Upper lobe of right lung (tissue), 1 donor: Measurements from ENCODE around the gene TADA1. TPM values are rescaled to one million over a fixed set of nuclear protein-coding genes. Genes with fewer than 3 reads are reported as not detected.

Experiments used
- ATAC-seq: fragments of 200-7000 bp; cut with Tn5 transposase; one replicate; pipeline ENCODE4 v1.9.1; 2020; ENCODE audit warnings: mild to moderate bottlenecking, moderate library complexity
- DNase-seq: peaks from one replicate; pipeline ENCODE4 v3.0.0-alpha.2; 2020
- H3K27ac ChIP-seq: fragments of 200-600 bp; one replicate; pipeline ENCODE4 v1.8.0; 2022
- H3K27me3 ChIP-seq: fragments of 200-600 bp; one replicate; pipeline ENCODE4 v1.8.0; 2022; ENCODE audit warnings: mild to moderate bottlenecking
- H3K36me3 ChIP-seq: fragments of 200-600 bp; one replicate; pipeline ENCODE4 v1.8.0; 2022
- H3K4me1 ChIP-seq: fragments of 200-600 bp; one replicate; pipeline ENCODE4 v1.8.0; 2022
- H3K4me3 ChIP-seq: fragments of 200-600 bp; one replicate; pipeline ENCODE4 v1.8.0; 2022; ENCODE audit warnings: mild to moderate bottlenecking
- H3K9me3 ChIP-seq: fragments of 200-600 bp; one replicate; pipeline ENCODE4 v1.8.0; 2022
- intact Hi-C: fragments of 100-400 bp; cut with DNase I; formaldehyde crosslinking; loops from one replicate; pipeline ENCODE4 v1.11.0; 2022
- total RNA-seq: library from RNA; stranded (reverse); fragmentation: NEBNext Ultra II Directional; extraction: Animal tissue kit (Norgen Biotek cat#: 25700); gene quantifications from one replicate; pipeline ENCODE4 v1.2.1, GENCODE V29; 2021
- TF ChIP-seq, protein P1 (sequence below): fragments of 200-600 bp; IDR thresholded peaks from one replicate; pipeline ENCODE4 v1.8.0; 2022; ENCODE audit warnings: antibody characterized with exemption
- donor health status: DM: no; HTN: yes; CAD: no; lungs with severe emphysema.

Gene TADA1
- total RNA-seq, 1 donor from 2014 or later = 9.5 TPM

DNA sequence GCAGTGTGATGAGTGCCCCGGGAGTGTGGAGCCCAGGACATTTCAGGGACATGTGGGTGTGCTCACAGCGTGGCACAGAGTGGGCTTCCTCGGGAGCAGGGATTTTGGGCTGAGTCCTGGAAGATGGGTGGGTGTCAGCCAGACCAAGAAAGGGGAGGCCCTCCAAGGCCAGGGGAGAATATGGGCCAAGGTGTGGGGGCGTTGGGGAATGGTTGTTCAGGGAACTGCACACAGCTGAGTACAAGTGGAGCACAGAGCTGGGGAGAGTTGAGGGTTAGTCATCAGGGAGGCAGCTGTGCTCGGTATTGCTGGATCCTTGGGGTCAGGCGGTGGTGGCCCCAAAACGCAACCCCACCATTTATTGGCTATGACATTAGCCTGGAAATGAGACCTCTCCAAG is 31.3 kb downstream of the TADA1 start:
- Histone ChIP-seq H3K9me3 (no peaks in the 10 kb centered on the region), H3K36me3 (peaks cover 88% of the 10 kb centered on the region), H3K4me1 (peaks cover 52% of the 10 kb centered on the region), H3K4me3 (no peak overlapping the region), H3K27ac (peak overlapping the region; percentile 27), H3K27me3 (no peaks in the 10 kb centered on the region)
- DNase-seq (no peak), ATAC-seq (no peak)
- intact Hi-C loops = no loop called here
- TF ChIP-seq, protein P1, sequence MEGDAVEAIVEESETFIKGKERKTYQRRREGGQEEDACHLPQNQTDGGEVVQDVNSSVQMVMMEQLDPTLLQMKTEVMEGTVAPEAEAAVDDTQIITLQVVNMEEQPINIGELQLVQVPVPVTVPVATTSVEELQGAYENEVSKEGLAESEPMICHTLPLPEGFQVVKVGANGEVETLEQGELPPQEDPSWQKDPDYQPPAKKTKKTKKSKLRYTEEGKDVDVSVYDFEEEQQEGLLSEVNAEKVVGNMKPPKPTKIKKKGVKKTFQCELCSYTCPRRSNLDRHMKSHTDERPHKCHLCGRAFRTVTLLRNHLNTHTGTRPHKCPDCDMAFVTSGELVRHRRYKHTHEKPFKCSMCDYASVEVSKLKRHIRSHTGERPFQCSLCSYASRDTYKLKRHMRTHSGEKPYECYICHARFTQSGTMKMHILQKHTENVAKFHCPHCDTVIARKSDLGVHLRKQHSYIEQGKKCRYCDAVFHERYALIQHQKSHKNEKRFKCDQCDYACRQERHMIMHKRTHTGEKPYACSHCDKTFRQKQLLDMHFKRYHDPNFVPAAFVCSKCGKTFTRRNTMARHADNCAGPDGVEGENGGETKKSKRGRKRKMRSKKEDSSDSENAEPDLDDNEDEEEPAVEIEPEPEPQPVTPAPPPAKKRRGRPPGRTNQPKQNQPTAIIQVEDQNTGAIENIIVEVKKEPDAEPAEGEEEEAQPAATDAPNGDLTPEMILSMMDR = no peak

DNA sequence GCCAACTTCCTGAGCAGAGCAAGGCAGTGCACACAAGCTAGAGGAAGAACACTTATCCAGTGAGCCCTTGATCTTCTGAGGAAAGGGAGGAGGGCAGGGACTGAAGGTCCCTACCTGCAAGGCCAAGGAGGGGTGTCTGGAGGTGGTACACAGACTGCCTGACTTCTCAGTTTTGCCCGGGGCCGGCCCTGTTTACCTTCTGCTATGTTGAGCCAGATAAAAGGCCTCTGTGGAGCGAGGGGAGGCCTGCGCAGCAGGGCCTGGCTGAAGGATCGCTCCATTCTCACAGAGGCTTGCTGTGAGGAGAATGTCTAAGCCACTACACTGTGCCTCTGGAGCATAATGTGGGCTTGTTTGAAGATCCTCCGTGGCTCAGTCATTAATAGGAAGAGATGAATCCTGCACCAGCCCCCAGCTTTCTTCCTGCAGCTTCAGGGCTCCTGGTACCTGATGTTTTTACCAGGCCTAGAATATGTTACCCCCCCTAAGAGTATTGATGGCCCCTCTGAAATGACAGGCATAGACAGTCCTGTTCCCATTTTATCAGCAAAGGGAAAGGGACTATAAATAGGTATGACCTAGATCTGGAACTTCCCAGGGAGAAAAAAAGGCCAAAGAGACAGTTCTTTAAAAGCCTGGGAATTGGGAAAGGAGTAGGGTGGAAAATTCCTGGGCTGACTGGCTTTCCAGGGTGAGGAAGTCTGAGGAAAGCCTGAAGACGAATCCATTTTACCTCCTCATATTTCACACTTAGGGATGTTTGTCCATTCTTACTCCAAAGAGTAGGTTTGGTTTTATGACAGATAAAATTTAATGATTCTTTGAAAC is 32.1 kb downstream of the TADA1 start:
- Histone ChIP-seq H3K27ac (peak overlapping the region; percentile 27), H3K9me3 (no peaks in the 10 kb centered on the region), H3K4me1 (peaks cover 52% of the 10 kb centered on the region), H3K4me3 (no peak overlapping the region), H3K27me3 (no peaks in the 10 kb centered on the region), H3K36me3 (peaks cover 79% of the 10 kb centered on the region)
- DNase-seq = no peak
- intact Hi-C loops = no loop called here
- peak; percentile 5 for ATAC-seq
- TF ChIP-seq, protein P1 = no peak

DNA sequence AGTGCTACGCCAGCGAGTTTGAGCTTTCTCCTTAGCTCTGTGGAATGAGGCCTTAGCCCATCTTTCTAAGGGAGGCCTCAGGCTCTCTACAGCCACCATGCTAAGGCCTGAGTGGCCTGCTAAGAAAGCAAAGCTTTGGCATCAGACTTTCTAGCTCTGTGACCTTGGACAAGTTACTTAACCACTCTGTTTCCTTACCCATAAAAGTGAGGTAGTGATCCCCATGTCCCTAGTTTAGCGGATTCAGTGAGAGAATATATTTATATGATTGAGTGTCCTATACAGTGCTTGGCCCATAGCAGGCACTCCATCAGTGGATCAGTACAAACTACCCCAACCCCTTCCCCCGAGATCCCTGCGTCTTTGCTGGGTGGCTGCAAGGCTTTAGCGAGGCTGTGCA is 32.7 kb downstream of the TADA1 start:
- peaks cover 57% of the 10 kb centered on the region for H3K4me1 ChIP-seq
- no peak for DNase-seq

DNA sequence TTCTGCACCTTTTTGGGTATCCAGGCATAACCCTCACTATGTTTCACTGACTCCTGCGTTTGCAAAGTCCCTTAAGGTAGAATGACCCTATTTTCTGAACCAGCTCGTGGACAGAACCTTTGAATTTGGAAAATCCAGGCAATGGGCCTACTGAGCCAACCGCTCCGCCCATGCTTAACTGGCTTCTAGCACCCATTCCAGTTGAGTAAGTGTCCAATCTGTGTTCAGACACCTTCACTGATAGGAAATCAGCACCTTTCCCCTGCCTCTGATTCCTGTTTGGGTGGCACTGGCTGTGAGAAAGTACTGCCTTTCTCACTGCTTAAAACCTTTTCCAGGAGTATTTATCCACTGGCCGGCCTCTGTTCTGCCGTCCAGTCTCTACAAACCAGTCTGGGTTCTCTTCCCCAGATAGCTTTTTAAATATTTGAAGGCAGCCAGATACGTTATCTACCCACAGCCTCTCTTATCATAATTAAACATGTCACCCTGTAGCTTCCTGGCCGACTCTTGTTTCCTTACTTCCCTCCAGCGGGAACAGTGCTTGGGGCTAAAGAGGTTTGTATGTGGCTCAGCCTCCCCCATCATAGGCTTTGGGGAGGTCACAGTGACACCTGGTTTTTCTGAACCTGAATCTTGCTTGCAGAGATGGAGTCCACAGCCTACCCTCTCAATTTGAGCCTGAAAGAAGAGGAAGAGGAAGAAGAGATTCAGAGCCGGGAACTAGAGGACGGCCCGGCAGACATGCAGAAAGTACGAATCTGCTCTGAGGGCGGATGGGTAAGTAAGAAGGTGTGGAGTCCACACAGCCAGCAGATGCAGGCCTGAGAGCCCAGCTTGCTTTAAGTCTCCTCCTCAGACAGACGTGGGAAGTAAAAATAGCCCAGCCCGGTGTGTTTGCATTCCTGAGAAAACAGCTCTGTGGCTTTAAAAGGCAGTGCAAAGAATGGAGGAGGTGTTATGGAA is 35.5 kb downstream of the TADA1 start:
- DNase-seq = no peak
- ATAC-seq = peak; percentile 1
- peak overlapping the region; percentile 75 for H3K27ac ChIP-seq
- peaks cover 46% of the 10 kb centered on the region for H3K36me3 ChIP-seq
- no peaks in the 10 kb centered on the region for H3K27me3 ChIP-seq
- H3K4me1 ChIP-seq = peaks cover 58% of the 10 kb centered on the region
- TF ChIP-seq, protein P1 = no peak
- intact Hi-C loops = no loop called here
- no peaks in the 10 kb centered on the region for H3K9me3 ChIP-seq
- peak overlapping the region; percentile 70 for H3K4me3 ChIP-seq

More for the DNA sequence above, 32.7 kb downstream of the TADA1 start:
- no peaks in the 10 kb centered on the region for H3K27me3 ChIP-seq
- intact Hi-C loops = no loop called here
- no peaks in the 10 kb centered on the region for H3K9me3 ChIP-seq
- TF ChIP-seq, protein P1 = no peak
- H3K27ac ChIP-seq = peak overlapping the region; percentile 36
- no peak for ATAC-seq
- no peak overlapping the region for H3K4me3 ChIP-seq
- peaks cover 73% of the 10 kb centered on the region for H3K36me3 ChIP-seq

DNA sequence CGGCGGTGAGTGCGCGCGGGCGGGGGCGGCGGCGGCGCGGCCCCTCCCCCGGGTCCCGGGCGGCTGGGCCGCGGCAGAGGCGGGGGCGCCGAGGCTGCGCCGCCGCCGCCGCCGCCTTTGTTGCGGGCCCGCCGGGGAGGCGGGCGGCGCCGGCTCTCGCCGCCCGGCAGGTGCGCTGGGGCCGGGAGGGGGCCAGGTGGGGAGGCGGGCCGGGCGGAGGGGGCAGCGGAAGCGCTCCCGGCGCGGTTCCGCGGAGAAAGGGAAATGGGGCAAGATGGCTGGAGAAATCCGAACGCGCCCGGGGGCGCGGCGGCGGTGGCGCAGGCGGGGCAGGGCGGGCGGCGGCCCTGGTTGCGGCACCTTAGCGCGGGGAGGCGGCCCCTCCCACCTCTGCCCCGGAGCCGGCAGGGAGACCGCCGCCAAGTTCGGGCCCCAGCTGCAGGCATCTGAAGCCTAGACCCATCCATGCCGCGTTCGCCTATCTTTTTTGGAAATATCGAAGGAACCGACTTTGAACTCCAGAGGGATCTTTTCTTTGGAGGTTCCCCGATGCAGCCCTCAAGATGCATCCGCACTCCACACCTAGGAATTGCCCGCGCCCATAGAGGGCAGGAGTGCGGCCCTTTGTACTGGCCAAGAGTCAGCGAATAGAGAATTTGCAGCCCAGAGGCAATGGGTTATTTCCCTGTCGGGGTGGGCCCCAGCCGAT is 36.3 kb downstream of the TADA1 start:
- Histone ChIP-seq H3K36me3 (peaks cover 38% of the 10 kb centered on the region), H3K27ac (peak overlapping the region; percentile 98), H3K4me3 (peak overlapping the region; percentile 70), H3K27me3 (no peaks in the 10 kb centered on the region), H3K4me1 (peaks cover 55% of the 10 kb centered on the region), H3K9me3 (no peaks in the 10 kb centered on the region)
- ATAC-seq = peak; percentile 32
- DNase-seq = peak; percentile 88
- intact Hi-C loops = no loop called here
- TF ChIP-seq, protein P1 = peak; percentile 22
